GM12878 (cell line): ENCODE measurements around the gene KLHDC8A. TPM values are rescaled to one million over a fixed set of nuclear protein-coding genes. Genes with fewer than 3 reads are reported as not detected.

Source experiments
- ATAC-seq: fragments of 200-7000 bp; cut with Tn5 transposase; 3 replicates; pipeline ENCODE4 v1.9.1; 2020; ENCODE audit warnings: mild to moderate bottlenecking, moderate library complexity
- BruUV-seq: library from RNA; stranded (reverse); fragments of 400-500 nt; replicated peaks from 2 replicates; lab custom pipeline; 2021; lab: Mats Ljungman, UMichigan
- CTCF ChIA-PET: fragments of 300-600 bp; sonication (Branson Sonifier 250); formaldehyde crosslinking; extraction: SDS; loops from one replicate; lab custom pipeline; 2021; ENCODE audit warnings: inconsistent platforms; lab: Yijun Ruan, JAX
- POLR2A ChIA-PET: fragments of 350-600 bp; formaldehyde crosslinking; extraction: SDS; loops from one replicate; lab custom pipeline; 2021; ENCODE audit warnings: inconsistent platforms; lab: Charles Lee
- RAD21 ChIA-PET: fragments of 300-600 bp; sonication (Branson Sonifier 250); formaldehyde crosslinking; loops from one replicate; lab custom pipeline; 2023; ENCODE audit warnings: antibody characterized with exemption; ENCODE audit not compliant: unreplicated experiment; lab: Charles Lee
- SMC1A ChIA-PET: fragments of 300-600 bp; sonication (Branson Sonifier 250); formaldehyde crosslinking; loops from one replicate; lab custom pipeline; 2023; ENCODE audit not compliant: unreplicated experiment, uncharacterized antibody; lab: Charles Lee
- DNase-seq: peaks from one replicate; pipeline ENCODE4 v3.0.0-alpha.2; 2011; ENCODE audit warnings: low read depth, low spot score
- FAIRE-seq: peaks from 3 replicates; lab custom pipeline; 2011; peaks lifted over from hg19 to GRCh38; lab: Jason Lieb, UNC
- H2AFZ ChIP-seq: 2 replicates; pipeline ENCODE4 v1.6.0; 2011; ENCODE audit warnings: low read depth, low read length, control low read depth; ENCODE audit not compliant: control insufficient read depth
- H3K27ac ChIP-seq: 2 replicates; pipeline ENCODE4 v1.5.1; 2011; ENCODE audit warnings: control low read depth; ENCODE audit not compliant: control insufficient read depth, insufficient read depth
- H3K27me3 ChIP-seq, 2 experiments: replicated peaks in 1 of 2; 2 replicates each; pipeline versions ENCODE4 v1.6.0 to v1.6.1; 2011; ENCODE audit warnings: low read length in 1 of 2; ENCODE audit not compliant: control insufficient read depth in 2 of 2, insufficient read depth in 2 of 2
- H3K36me3 ChIP-seq, 2 experiments: 2 replicates each; pipeline ENCODE4 v1.5.1; 2011; ENCODE audit warnings: low read length in 1 of 2; ENCODE audit not compliant: control insufficient read depth in 2 of 2, insufficient read depth in 2 of 2
- H3K4me1 ChIP-seq: 2 replicates; pipeline ENCODE4 v1.6.1; 2011; ENCODE audit warnings: mild to moderate bottlenecking, low read length, moderate library complexity, mixed read lengths; ENCODE audit not compliant: control insufficient read depth, insufficient read depth
- H3K4me2 ChIP-seq: 2 replicates; pipeline ENCODE4 v1.6.0; 2011; ENCODE audit warnings: control low read depth; ENCODE audit not compliant: control insufficient read depth, insufficient read depth
- H3K4me3 ChIP-seq: fragments of 200-600 bp; sonication (generic); 2 replicates; pipeline ENCODE4 v1.5.1; 2016
- H3K79me2 ChIP-seq: 2 replicates; pipeline ENCODE4 v1.6.0; 2011; ENCODE audit warnings: low read length; ENCODE audit not compliant: control insufficient read depth, insufficient read depth
- H3K9ac ChIP-seq: 2 replicates; pipeline ENCODE4 v1.8.0; 2011; ENCODE audit warnings: low read length, control low read depth, mixed read lengths; ENCODE audit not compliant: control insufficient read depth, insufficient read depth
- H3K9me3 ChIP-seq: replicated peaks from 3 replicates; pipeline ENCODE4 v1.5.1; 2011; ENCODE audit warnings: mild to moderate bottlenecking, low read length; ENCODE audit not compliant: control insufficient read depth, insufficient read depth
- H4K20me1 ChIP-seq: 2 replicates; pipeline ENCODE4 v1.6.0; 2011; ENCODE audit not compliant: control insufficient read depth, insufficient read depth
- FOXK2 ChIP-seq: fragments of 450-650 bp; IDR thresholded peaks from 2 replicates; pipeline ENCODE4 v1.6.1; 2017; ENCODE audit warnings: mild to moderate bottlenecking, moderate library complexity
- HCFC1 ChIP-seq: fragments of 150-350 bp; IDR thresholded peaks from 2 replicates; pipeline ENCODE4 v1.6.1; 2014; ENCODE audit warnings: low read length
- HDGF ChIP-seq: fragments of 450-650 bp; IDR thresholded peaks from 2 replicates; pipeline ENCODE4 v1.6.1; 2016; ENCODE audit warnings: antibody characterized with exemption
- JUND ChIP-seq: IDR thresholded peaks from 2 replicates; pipeline ENCODE4 v1.6.1; 2012; ENCODE audit warnings: low read depth, mild to moderate bottlenecking, low read length, improper control_type of control experiment, moderate library complexity
- MTA3 ChIP-seq: IDR thresholded peaks from 2 replicates; pipeline ENCODE4 v1.6.1; 2012; ENCODE audit warnings: low read length, inconsistent platforms, borderline replicate concordance
- NBN ChIP-seq: fragments of 450-650 bp; IDR thresholded peaks from 2 replicates; pipeline ENCODE4 v1.6.1; 2016
- PML ChIP-seq: IDR thresholded peaks from 2 replicates; pipeline ENCODE4 v1.6.1; 2012; ENCODE audit warnings: low read length, inconsistent platforms
- POLR2A ChIP-seq: IDR thresholded peaks from 2 replicates; pipeline ENCODE4 v1.6.1; 2011; ENCODE audit warnings: low read depth, mild to moderate bottlenecking, low read length
- RUNX3 ChIP-seq: IDR thresholded peaks from 2 replicates; pipeline ENCODE4 v1.6.1; 2012; ENCODE audit warnings: low read length, inconsistent platforms
- TARDBP ChIP-seq: IDR thresholded peaks from 2 replicates; pipeline ENCODE4 v1.6.1; 2016; ENCODE audit warnings: borderline replicate concordance
- YY1 ChIP-seq: IDR thresholded peaks from 2 replicates; pipeline ENCODE4 v1.6.1; 2011; ENCODE audit warnings: low read depth, mild to moderate bottlenecking, low read length
- ZNF622 ChIP-seq: fragments of 450-650 bp; IDR thresholded peaks from 2 replicates; pipeline ENCODE4 v1.6.1; 2017; ENCODE audit warnings: mild to moderate bottlenecking, inconsistent platforms
- WGBS: methylation state at CpG from one replicate; pipeline ENCODE4 v1.1.6; 2016; ENCODE audit warnings: low lambda C conversion rate; ENCODE audit not compliant: insufficient replicate concordance, insufficient coverage; ENCODE audit errors: missing lambda C conversion rate; 5-methylcytosine and 5-hydroxymethylcytosine counted together
- in situ Hi-C: fragments of 300-500 bp; cut with MboI; formaldehyde crosslinking; loops from 9 replicates; pipeline ENCODE4 v1.14.3; 2018; ENCODE audit warnings: mixed read lengths
- intact Hi-C: fragments of 100-400 bp; cut with micrococcal nuclease; formaldehyde crosslinking; loops from one replicate; pipeline ENCODE4 v1.14.2; 2022; ENCODE audit not compliant: unreplicated experiment
- polyA plus RNA-seq, 11 experiments: library from polyadenylated mRNA; depleted of rRNA in 4 of 11; unstranded in 6 of 11; stranded (reverse) in 5 of 11; fragments of >200 nt; fragmentation: Nextera tagmentation in 4 of 11; fragmentation: Illumina TruSeq in 1 of 11; extraction: Ambion mirVana in 4 of 11; extraction: Trizol in 1 of 11; gene quantifications; 1 replicate in 1 of 11; 2 replicates in 10 of 11; pipeline versions ENCODE4 v1.2.1 to v1.2.3, GENCODE V29; 2011 to 2016; ENCODE audit warnings: inconsistent platforms in 2 of 11, missing spikeins in 2 of 11, low read depth in 1 of 11
- total RNA-seq, 4 experiments: library from RNA; depleted of rRNA in 3 of 4; stranded (reverse); fragments of >200 nt in 3 of 4; fragmentation: Illumina TruSeq in 1 of 4; extraction: Trizol in 1 of 4; gene quantifications; 2 replicates each; pipeline versions ENCODE4 v1.2.1 to v1.2.3, GENCODE V29; 2013 to 2021
- TF ChIP-seq, protein P1 (sequence below): fragments of 450-650 bp; conservative IDR thresholded peaks from 2 replicates; pipeline ENCODE4 v1.6.1; 2017; ENCODE audit warnings: mild to moderate bottlenecking, moderate library complexity
- TF ChIP-seq, protein P2 (sequence below): fragments of 450-650 bp; IDR thresholded peaks from 2 replicates; pipeline ENCODE4 v1.6.1; 2014; ENCODE audit warnings: mild to moderate bottlenecking

The KLHDC8A gene
- total and polyA plus RNA-seq, 10 of the 15 experiments (the other 5 are each of a cell fraction or from before 2014, with no cell fraction given) = not detected

DNA sequence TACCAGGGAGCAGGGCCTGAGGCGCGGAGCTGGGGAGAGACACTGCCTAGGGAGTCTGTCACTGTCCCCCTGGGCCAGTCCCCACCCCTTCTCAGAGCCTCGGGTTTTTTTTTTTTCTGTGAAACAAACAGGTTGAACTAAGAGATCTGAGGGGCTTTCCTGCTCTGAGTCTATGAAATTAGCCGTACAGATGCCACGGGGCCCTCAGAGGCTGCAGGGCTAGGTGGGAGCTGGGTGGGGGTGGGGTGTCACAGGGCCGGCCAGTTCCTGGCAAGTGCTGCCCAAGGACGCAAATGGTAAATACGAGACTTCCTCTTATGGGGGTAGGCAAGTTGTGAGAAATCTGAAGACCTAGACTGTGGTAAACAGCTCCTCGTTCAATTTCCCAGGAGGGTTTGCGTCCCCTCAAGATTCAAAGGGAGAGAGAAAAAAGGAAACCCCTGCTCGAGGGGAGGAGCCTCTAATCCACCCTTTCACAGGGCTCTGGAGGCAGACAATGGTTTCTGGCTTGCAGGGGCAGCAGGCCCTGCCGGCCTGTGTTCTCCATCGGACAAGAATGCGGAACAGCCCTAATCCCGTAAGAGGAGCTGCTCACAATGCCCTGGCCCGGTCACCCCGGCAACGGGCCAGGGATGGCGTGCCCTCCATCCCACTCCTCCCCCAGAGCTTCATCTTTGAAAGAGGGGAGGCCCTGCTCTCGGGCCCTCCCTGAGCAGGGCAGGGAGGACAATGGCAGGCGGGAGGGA, 43.0 kb downstream of the KLHDC8A start (continued):
- TF ChIP-seq POLR2A = no peak; the same call in 1 of the 2 replicates
- TF ChIP-seq YY1 = no peak
- TF ChIP-seq, protein P1, sequence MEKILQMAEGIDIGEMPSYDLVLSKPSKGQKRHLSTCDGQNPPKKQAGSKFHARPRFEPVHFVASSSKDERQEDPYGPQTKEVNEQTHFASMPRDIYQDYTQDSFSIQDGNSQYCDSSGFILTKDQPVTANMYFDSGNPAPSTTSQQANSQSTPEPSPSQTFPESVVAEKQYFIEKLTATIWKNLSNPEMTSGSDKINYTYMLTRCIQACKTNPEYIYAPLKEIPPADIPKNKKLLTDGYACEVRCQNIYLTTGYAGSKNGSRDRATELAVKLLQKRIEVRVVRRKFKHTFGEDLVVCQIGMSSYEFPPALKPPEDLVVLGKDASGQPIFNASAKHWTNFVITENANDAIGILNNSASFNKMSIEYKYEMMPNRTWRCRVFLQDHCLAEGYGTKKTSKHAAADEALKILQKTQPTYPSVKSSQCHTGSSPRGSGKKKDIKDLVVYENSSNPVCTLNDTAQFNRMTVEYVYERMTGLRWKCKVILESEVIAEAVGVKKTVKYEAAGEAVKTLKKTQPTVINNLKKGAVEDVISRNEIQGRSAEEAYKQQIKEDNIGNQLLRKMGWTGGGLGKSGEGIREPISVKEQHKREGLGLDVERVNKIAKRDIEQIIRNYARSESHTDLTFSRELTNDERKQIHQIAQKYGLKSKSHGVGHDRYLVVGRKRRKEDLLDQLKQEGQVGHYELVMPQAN = no peak
- peak; percentile 84 for TF ChIP-seq FOXK2

DNA sequence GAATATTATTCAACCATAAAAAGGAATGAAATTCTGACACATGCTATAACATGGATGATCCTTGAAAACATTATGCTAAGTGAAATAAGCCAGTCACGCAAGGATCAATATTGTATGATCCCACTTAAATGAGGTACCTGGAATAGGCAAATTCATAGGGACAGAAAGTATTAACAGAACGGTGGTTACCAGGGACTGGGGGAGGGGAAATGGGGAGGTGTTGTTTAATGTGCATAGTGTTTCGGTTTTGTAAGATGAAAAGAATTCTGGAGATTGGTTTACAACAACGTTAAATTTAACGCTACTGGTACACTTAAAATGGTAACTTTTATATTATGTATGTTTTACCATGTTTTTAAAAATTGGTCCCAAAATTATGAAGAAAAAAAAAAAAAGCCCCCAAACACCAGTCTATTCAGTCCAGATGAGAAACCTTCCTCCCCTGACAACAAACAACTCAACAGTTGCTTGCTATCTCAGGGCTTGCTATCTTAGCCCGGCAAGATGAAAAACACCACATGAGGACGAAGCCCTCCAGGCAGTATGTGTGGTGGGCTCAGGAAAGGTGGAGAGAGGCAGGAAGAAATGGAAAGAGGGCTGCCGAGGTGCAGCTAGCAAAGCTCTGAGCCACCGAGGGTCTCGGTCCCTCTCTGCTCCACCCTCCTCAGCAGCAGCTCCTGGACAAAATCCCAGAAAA, 43.7 kb downstream of the KLHDC8A start:
- H3K79me2 ChIP-seq = no peaks in the 10 kb centered on the region
- POLR2A ChIA-PET = interaction anchor here (0.6 to 6.8 kb wide), 11 partner anchors 11 to 156 kb away, joined by 3 to 151 read pairs (median 4); no protein-coding TSS in a partner anchor
- FAIRE-seq (no peak), DNase-seq (no peak), ATAC-seq (no peak; the same call in 2 of the 3 replicates)
- H3K4me3 ChIP-seq = peak overlapping the region; percentile 35; the same call in 1 of the 2 replicates
- TSS peak; percentile 18 for BruUV-seq
- SMC1A ChIA-PET = interaction anchor here (0.6 to 35.1 kb wide), 7 partner anchors 12 to 41 kb away, joined by 3 to 1445 read pairs (median 9); no protein-coding TSS in a partner anchor
- peaks cover 30% of the 10 kb centered on the region for H3K4me1 ChIP-seq
- 0 out of 2 replicates have a peak overlapping the region, but pooled peaks have one; percentile 22 for H3K9ac ChIP-seq
- in situ Hi-C loops = no loop called here
- WGBS = 8% methylated on average over 10 of the region's 10 CpGs
- RAD21 ChIA-PET = interaction anchor here (0.6 to 23.9 kb wide), 15 partner anchors 9 to 192 kb away, joined by 3 to 892 read pairs (median 5); partner anchors contain the start of genes CDK18 and TMCC2
- no peaks in the 10 kb centered on the region; the same call in none of the 2 replicates for H4K20me1 ChIP-seq
- intact Hi-C loops = loop anchor here (1.0 kb wide), 1 partner anchor 28 kb away; no protein-coding TSS in a partner anchor
- H3K4me2 ChIP-seq = peak overlapping the region; percentile 45; the same call in 1 of the 2 replicates
- no peaks in the 10 kb centered on the region for H3K36me3 ChIP-seq
- TF ChIP-seq HCFC1 (no peak), MTA3 (peak; percentile 24; the same call in 1 of the 2 replicates), ZNF622 (no peak), PML (peak; percentile 38; the same call in 1 of the 2 replicates), NBN (0 out of 2 replicates have a peak, but pooled peaks have one; percentile 35), JUND (no peak), HDGF (0 out of 2 replicates have a peak, but pooled peaks have one; percentile 56), TARDBP (no peak), RUNX3 (0 out of 2 replicates have a peak, but pooled peaks have one; percentile 19)
- TF ChIP-seq, protein P2, sequence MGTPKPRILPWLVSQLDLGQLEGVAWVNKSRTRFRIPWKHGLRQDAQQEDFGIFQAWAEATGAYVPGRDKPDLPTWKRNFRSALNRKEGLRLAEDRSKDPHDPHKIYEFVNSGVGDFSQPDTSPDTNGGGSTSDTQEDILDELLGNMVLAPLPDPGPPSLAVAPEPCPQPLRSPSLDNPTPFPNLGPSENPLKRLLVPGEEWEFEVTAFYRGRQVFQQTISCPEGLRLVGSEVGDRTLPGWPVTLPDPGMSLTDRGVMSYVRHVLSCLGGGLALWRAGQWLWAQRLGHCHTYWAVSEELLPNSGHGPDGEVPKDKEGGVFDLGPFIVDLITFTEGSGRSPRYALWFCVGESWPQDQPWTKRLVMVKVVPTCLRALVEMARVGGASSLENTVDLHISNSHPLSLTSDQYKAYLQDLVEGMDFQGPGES = peak; percentile 32; the same call in 1 of the 2 replicates
- CTCF ChIA-PET = interaction anchor here (0.6 to 59.5 kb wide), 10 partner anchors 10 to 176 kb away, joined by 3 to 2333 read pairs (median 4); no protein-coding TSS in a partner anchor
- H3K27me3 ChIP-seq = no peaks in the 10 kb centered on the region; a peak in 1 of 4 replicates
- H2AFZ ChIP-seq = no peak overlapping the region; the same call in 1 of the 2 replicates
- no peak overlapping the region for H3K27ac ChIP-seq
- H3K9me3 ChIP-seq = no peaks in the 10 kb centered on the region; the same call in 2 of the 3 replicates
